ENCODE results near the gene BGLAP. TPM values are rescaled to one million over a fixed set of nuclear protein-coding genes. Genes with fewer than 3 reads are reported as not detected.

BGLAP gene
- 1 to 10 TPM in 3 of 8 experiments, under 1 TPM in 5; 0.36 to 2.6 (median 0.93) TPM for total RNA-seq

- peak in 1 of 8 experiments; percentile 3 for ATAC-seq (replicated peaks in 6 of 8)
- H3K27ac ChIP-seq, result no peak within 1 kb of the TSS
- no peak within 1 kb of the TSS for H3K4me3 ChIP-seq
- 83 to 100% (median 96%) methylated on average over 1 to 11 of the region's 14 CpGs; no CpG with 5 or more reads in 7 of the 10 experiments for WGBS, 10 experiments
- no peaks in the 10 kb centered on the region for H3K4me1 ChIP-seq (replicated peaks in 1 of 2)
- in situ Hi-C loops (cut with MboI; ENCODE audit: low pct_unique_long_range_greater_than_20kb in 2 of 9, low sequenced_read_pairs in 9 of 9, unreplicated experiment in 9 of 9), result loop anchor here in 3 of 9 experiments (25.0 kb wide), 2 partner anchors 105 to 155 kb away; partner anchors contain the start of gene MEX3A (in 2 of the 3)
Observed at GRCh38 chr1:156241926-156242325, at the start of gene BGLAP. Gene BGLAP (plus strand): TSS chr1:156242184. CDS start chr1:156242232, 48 bp downstream.

GRCh38 chr1:156193208-156193487, 48.8 kb upstream of the BGLAP start:
- ATAC-seq (replicated peaks in 6 of 8), result no peak
- WGBS, 10 experiments, result 40 to 100% (median 94%) methylated on average over 2 to 7 of the region's 7 CpGs; no CpG with 5 or more reads in 2 of the 10 experiments
- in situ Hi-C loops (cut with MboI; ENCODE audit: low pct_unique_long_range_greater_than_20kb in 2 of 9, low sequenced_read_pairs in 9 of 9, unreplicated experiment in 9 of 9), result no loop called here
- Histone ChIP-seq H3K27ac (peak overlapping the region in 1 of 2 donors; percentile 73), H3K4me3 (peak overlapping the region in 2 of 5 donors; percentile 19 to 25), H3K4me1 (replicated peaks in 1 of 2) (peaks cover 9 to 15% of the 10 kb centered on the region in 2 donors)

GRCh38 chr1:156193488-156194299, 48.3 kb upstream of the BGLAP start, which contains the start of gene SLC25A44:
Gene SLC25A44 (plus strand): TSS chr1:156194104. CDS start chr1:156199848, 5,744 bp downstream.
- ATAC-seq (replicated peaks in 6 of 8), result peak; percentile 90 to 98 (median 97)
- in situ Hi-C loops (cut with MboI; ENCODE audit: low pct_unique_long_range_greater_than_20kb in 2 of 9, low sequenced_read_pairs in 9 of 9, unreplicated experiment in 9 of 9), result no loop called here
- peak within 1 kb of the TSS; percentile 66 to 94 (median 74) for H3K4me3 ChIP-seq
- WGBS, 10 experiments, result 0 to 76% (median 10%) methylated on average over 7 to 31 of the region's 59 CpGs
- H3K4me1 ChIP-seq (replicated peaks in 1 of 2), result peaks cover 9 to 15% of the 10 kb centered on the region in 2 donors
- peak within 1 kb of the TSS; percentile 73 to 81 for H3K27ac ChIP-seq

GRCh38 chr1:156194300-156194652, 47.7 kb upstream of the BGLAP start:
- Histone ChIP-seq H3K4me3 (peak overlapping the region; percentile 66 to 94 (median 74)), H3K4me1 (replicated peaks in 1 of 2) (peaks cover 9 to 15% of the 10 kb centered on the region in 2 donors), H3K27ac (peak overlapping the region; percentile 73 to 81)
- 0 to 33% (median 15%) methylated on average over 2 to 11 of the region's 14 CpGs; no CpG with 5 or more reads in 3 of the 10 experiments for WGBS, 10 experiments
- ATAC-seq (replicated peaks in 6 of 8), result peak; percentile 23 to 43 (median 30)
- in situ Hi-C loops (cut with MboI; ENCODE audit: low pct_unique_long_range_greater_than_20kb in 2 of 9, low sequenced_read_pairs in 9 of 9, unreplicated experiment in 9 of 9), result no loop called here

GRCh38 chr1:156195853-156196252, 46.1 kb upstream of the BGLAP start:
- Histone ChIP-seq H3K27ac (no peak overlapping the region), H3K4me1 (replicated peaks in 1 of 2) (peaks cover 9 to 15% of the 10 kb centered on the region in 2 donors), H3K4me3 (no peak overlapping the region)
- ATAC-seq (replicated peaks in 6 of 8), result no peak
- WGBS, 10 experiments, result 69 to 100% (median 79%) methylated on average over 1 to 4 of the region's 4 CpGs; no CpG with 5 or more reads in 1 of the 10 experiments
- in situ Hi-C loops (cut with MboI; ENCODE audit: low pct_unique_long_range_greater_than_20kb in 2 of 9, low sequenced_read_pairs in 9 of 9, unreplicated experiment in 9 of 9), result no loop called here

GRCh38 chr1:156196445-156196844, 45.5 kb upstream of the BGLAP start:
- in situ Hi-C loops (cut with MboI; ENCODE audit: low pct_unique_long_range_greater_than_20kb in 2 of 9, low sequenced_read_pairs in 9 of 9, unreplicated experiment in 9 of 9), result no loop called here

GRCh38 chr1:156198831-156199349, 43.1 kb upstream of the BGLAP start:
- in situ Hi-C loops (cut with MboI; ENCODE audit: low pct_unique_long_range_greater_than_20kb in 2 of 9, low sequenced_read_pairs in 9 of 9, unreplicated experiment in 9 of 9), result no loop called here
- WGBS, 10 experiments, result 60 to 100% (median 83%) methylated on average over 1 to 3 of the region's 5 CpGs; no CpG with 5 or more reads in 1 of the 10 experiments
- no peak for ATAC-seq (replicated peaks in 6 of 8)
- Histone ChIP-seq H3K27ac (no peak overlapping the region), H3K4me3 (no peak overlapping the region), H3K4me1 (replicated peaks in 1 of 2) (peaks cover 6 to 10% of the 10 kb centered on the region in 2 donors)

More at GRCh38 chr1:156196445-156196844, 45.5 kb upstream of the BGLAP start:
- Histone ChIP-seq H3K27ac (no peak overlapping the region), H3K4me3 (no peak overlapping the region), H3K4me1 (replicated peaks in 1 of 2) (peaks cover 9 to 15% of the 10 kb centered on the region in 2 donors)
- WGBS, 10 experiments, result 20 to 100% (median 64%) methylated on average over 1 to 2 of the region's 2 CpGs; no CpG with 5 or more reads in 4 of the 10 experiments
- ATAC-seq (replicated peaks in 6 of 8), result no peak

- Histone ChIP-seq H3K4me1 (replicated peaks in 1 of 2) (peaks cover 2 to 5% of the 10 kb centered on the region in 2 donors), H3K27ac (no peak overlapping the region), H3K4me3 (no peak overlapping the region)
- peak in 5 of 8 experiments; percentile 15 to 68 (median 34) for ATAC-seq (replicated peaks in 6 of 8)
- in situ Hi-C loops (cut with MboI; ENCODE audit: low pct_unique_long_range_greater_than_20kb in 2 of 9, low sequenced_read_pairs in 9 of 9, unreplicated experiment in 9 of 9), result loop anchor here in 2 of 9 experiments (25.0 kb wide), 1 partner anchor 113 kb away; the partner anchor contains the start of gene MEX3A (in 2 of the 2)
- WGBS, 10 experiments, result 79 to 100% (median 92%) methylated on average over 2 to 8 of the region's 8 CpGs; no CpG with 5 or more reads in 5 of the 10 experiments
Observed at GRCh38 chr1:156200044-156200443, 41.9 kb upstream of the BGLAP start.

GRCh38 chr1:156203331-156203730, 38.7 kb upstream of the BGLAP start:
- no peak overlapping the region for H3K4me3 ChIP-seq
- H3K27ac ChIP-seq, result no peak overlapping the region
- no peak for ATAC-seq (replicated peaks in 6 of 8)
- in situ Hi-C loops (cut with MboI; ENCODE audit: low pct_unique_long_range_greater_than_20kb in 2 of 9, low sequenced_read_pairs in 9 of 9, unreplicated experiment in 9 of 9), result loop anchor here in 2 of 9 experiments (25.0 kb wide), 1 partner anchor 116 kb away; the partner anchor contains the start of gene MEX3A (in 2 of the 2)
- H3K4me1 ChIP-seq (replicated peaks in 1 of 2), result no peaks in the 10 kb centered on the region

- no peak overlapping the region for H3K27ac ChIP-seq
- 94 to 100% (median 100%) methylated on average over 1 to 2 of the region's 3 CpGs; no CpG with 5 or more reads in 5 of the 10 experiments for WGBS, 10 experiments
- no peak for ATAC-seq (replicated peaks in 6 of 8)
Observed at GRCh38 chr1:156204686-156205085, 37.3 kb upstream of the BGLAP start.

GRCh38 chr1:156211243-156211642, 30.7 kb upstream of the BGLAP start:
- 88 to 100% (median 100%) methylated on average over 1 to 3 of the region's 3 CpGs; no CpG with 5 or more reads in 5 of the 10 experiments for WGBS, 10 experiments

More at GRCh38 chr1:156204686-156205085, 37.3 kb upstream of the BGLAP start:
- in situ Hi-C loops (cut with MboI; ENCODE audit: low pct_unique_long_range_greater_than_20kb in 2 of 9, low sequenced_read_pairs in 9 of 9, unreplicated experiment in 9 of 9), result loop anchor here in 2 of 9 experiments (25.0 kb wide), 1 partner anchor 117 kb away; the partner anchor contains the start of gene MEX3A (in 2 of the 2)
- Histone ChIP-seq H3K4me3 (no peak overlapping the region), H3K4me1 (replicated peaks in 1 of 2) (no peaks in the 10 kb centered on the region)

GRCh38 chr1:156212130-156212529, 29.9 kb upstream of the BGLAP start:
- peak overlapping the region; percentile 58 to 82 (median 67) for H3K4me3 ChIP-seq
- in situ Hi-C loops (cut with MboI; ENCODE audit: low pct_unique_long_range_greater_than_20kb in 2 of 9, low sequenced_read_pairs in 9 of 9, unreplicated experiment in 9 of 9), result loop anchor here in 3 of 9 experiments (10.0 to 25.0 kb wide), 2 partner anchors 67 to 125 kb away; partner anchors contain the start of gene MEX3A (in 2 of the 3)
- no peak for ATAC-seq (replicated peaks in 6 of 8)
- peaks cover 12% of the 10 kb centered on the region in 2 donors for H3K4me1 ChIP-seq (replicated peaks in 1 of 2)
- 50 to 100% (median 88%) methylated on average over 1 to 9 of the region's 9 CpGs; no CpG with 5 or more reads in 2 of the 10 experiments for WGBS, 10 experiments
- H3K27ac ChIP-seq, result peak overlapping the region; percentile 98 to 99

More at GRCh38 chr1:156211243-156211642, 30.7 kb upstream of the BGLAP start:
- Histone ChIP-seq H3K4me1 (replicated peaks in 1 of 2) (peaks cover 12% of the 10 kb centered on the region in 2 donors), H3K27ac (no peak overlapping the region), H3K4me3 (no peak overlapping the region)
- in situ Hi-C loops (cut with MboI; ENCODE audit: low pct_unique_long_range_greater_than_20kb in 2 of 9, low sequenced_read_pairs in 9 of 9, unreplicated experiment in 9 of 9), result loop anchor here in 3 of 9 experiments (10.0 to 25.0 kb wide), 2 partner anchors 66 to 124 kb away; partner anchors contain the start of gene MEX3A (in 2 of the 3)
- ATAC-seq (replicated peaks in 6 of 8), result no peak

Data from motor neuron (in vitro differentiated cells).